Posterior cingulate gyrus (tissue), 11 donors: Measurements from ENCODE around the gene UBA3.
A peak's percentile ranks its signal among the peaks of the same experiment; 100 is the strongest.

Experiments used
- DNase-seq, 10 donors: peaks; one replicate each; pipeline versions ENCODE4 v3.0.0 to v3.0.0-alpha.2; 2020 to 2021; ENCODE audit warnings: mixed read lengths in 3 of 10
- intact Hi-C: fragments of 100-400 bp; cut with DNase I; formaldehyde crosslinking; loops from one replicate; pipeline ENCODE4 v1.15.1; 2023

Gene UBA3

DNA sequence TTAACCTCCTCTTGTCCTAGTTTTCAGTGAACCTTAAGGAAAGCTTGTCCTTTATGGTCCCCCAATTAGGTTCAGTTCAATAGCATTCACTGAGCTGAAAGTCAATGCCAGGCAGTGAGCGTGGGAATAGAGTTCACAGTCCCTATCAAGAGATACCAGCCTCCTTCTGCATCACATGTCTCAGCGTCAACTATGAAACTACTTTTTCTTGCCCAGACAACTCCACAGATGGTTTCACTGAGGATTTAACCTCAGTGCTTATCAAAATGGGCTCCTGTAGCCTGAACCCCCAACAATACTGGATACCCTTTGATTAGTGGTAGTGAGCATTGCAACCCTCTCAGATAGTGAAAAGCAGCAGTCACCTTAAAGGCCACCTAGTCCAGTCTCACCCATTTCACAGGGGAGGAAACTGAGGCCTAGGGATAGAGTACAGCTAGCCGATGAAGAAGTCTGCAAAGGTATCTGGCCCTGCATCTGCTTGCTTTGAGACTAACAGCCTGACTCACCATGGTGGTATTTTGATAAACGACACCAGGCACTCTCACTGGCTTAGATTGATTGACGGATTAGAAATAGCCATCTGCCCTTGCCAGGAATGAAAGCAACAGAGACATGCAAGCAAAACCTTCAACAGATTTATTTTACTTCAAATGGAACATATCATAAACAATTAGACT lies 1.6 kb upstream of the UBA3 start:
- DNase-seq, result no peak
- intact Hi-C loops, result loop anchor here (2.0 to 5.0 kb wide), 2 partner anchors 29 to 69 kb away; partner anchors contain the start of genes EOGT and TMF1

DNA sequence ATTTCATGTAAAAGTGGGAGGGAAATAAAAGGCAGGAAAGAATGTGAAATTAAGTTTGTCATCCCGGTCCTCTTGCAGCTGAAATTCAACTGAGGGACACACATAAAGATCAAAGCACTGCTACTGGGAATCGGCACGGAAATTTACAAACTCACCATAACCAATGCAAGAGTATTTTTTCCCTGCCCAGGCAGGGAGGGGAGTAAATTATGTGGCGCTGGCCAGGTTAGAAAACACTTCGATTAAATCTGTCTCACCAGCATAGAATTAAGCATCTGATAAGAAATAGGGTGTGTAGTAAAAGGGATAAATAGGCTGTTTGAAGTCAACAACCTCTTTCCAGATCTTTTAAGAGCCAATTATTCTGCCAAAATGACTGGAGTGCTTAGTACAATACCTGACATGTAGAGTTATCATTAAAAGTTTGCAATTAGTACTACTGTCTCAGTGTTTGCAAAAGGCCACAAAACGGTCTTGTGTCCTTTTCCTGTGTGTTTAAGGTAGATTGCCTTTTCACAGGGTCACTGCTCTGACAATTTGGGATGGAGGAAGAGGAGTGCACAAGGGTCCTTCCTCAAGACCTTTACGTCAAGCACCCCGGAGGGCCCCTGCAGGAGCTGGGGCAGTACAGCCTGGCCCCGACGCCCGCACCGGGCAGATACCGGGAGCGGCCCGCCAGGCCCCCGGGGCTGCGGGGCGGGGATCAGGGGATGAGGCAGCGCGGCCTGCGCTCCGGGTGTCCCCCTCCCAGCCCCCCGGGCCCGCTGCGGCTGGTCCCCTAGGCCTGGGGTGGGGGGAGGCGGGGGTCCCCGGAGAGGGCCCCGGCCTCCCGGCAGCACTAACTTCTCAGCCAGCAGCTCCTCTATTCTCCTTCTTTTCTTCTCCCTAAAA lies 651 bp downstream of the UBA3 start:
- peak in 3 of 10 donors; percentile 39 to 79 (median 71) for DNase-seq
- intact Hi-C loops, result loop anchor here (2.0 to 5.0 kb wide), 2 partner anchors 27 to 67 kb away; partner anchors contain the start of genes EOGT and TMF1

DNA sequence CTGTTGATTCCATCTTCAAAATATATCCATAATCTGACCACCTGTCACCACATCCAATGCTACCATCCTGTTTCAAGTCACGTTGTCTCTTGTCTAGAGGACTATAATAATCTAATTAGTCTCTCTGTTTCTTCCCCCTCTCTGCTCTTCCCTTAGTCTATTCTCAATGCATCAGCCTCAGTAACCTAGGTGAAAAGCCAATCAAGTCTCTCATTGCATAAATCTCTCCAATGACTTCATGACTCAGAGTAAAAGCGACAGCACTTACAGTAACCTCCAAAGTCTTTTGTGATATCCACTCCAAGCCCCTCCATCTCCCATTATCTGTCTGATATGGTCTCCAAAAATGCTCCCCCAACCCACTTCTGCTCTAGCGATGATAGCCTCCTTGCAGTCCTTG lies 7.2 kb downstream of the UBA3 start:
- intact Hi-C loops, result no loop called here

DNA sequence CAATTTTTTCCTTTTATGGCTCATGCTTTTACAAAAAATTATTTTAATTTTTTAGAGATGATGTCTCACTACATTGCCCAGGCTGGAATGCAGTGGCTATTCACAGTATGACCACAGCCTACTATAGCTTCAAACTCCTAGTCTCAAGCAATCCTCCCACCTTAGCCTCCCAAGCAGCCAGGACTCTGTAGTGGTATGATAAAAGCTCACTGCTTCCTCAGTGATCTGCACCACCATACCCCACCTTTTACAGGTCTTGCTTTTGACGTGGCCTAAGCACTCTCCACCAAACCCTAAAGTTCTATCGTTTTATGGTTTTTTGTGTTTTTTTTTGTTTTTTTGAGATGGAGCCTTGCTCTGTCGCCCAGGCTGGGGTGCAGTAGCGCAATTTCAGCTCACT lies 14.0 kb downstream of the UBA3 start:
- intact Hi-C loops, result no loop called here
- no peak for DNase-seq

More for the DNA sequence above, 7.2 kb downstream of the UBA3 start:
- no peak for DNase-seq

DNA sequence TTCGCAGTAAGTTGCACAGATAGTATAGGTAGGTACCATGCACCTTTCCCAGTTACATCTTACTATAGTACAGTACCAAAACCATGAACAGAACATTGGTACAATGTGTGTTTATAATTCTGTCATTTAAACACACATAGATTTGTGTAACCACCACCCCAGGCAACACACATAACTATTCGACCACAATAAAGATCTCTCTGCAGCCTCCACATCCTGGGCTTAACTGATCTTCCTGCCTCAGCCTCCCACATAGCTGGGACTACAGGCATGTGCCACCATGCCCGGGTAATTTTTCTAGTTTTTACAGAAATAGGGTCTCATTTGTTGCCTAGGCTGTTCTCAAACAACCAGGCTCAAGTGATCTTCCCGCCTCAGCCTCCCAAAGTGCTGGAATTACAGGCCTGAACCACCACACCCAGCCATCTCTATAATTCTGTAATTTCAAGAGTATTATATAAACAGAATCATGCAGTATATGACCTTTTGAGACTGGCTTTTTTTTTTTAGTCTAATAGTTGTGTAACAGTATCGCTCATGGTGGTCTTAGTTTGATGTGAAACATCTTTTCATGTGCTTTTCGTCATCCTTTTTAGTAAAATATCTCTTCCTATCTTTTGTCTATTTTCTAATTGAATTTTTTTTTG lies 14.7 kb downstream of the UBA3 start:
- DNase-seq, result no peak
- intact Hi-C loops, result no loop called here

DNA sequence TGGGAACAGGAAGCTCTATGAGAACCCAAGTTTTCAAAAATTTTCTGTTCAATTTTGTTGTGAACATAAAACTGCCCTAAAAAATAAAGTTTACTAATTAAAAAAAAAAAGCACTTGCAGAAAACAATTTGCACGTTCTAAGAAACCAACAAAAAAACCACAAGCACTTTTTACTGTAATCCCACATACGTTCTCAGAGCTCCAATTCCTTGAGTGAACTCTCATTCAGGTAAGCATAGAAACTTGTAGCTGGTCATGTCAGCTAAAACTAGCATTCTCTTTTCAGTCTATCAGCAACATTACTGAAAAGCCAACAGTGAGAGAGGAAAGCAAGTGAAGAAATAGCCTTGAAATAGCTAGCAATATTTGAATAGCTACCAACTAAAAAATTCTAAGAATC lies 16.5 kb downstream of the UBA3 start:
- DNase-seq, result no peak
- intact Hi-C loops, result no loop called here

DNA sequence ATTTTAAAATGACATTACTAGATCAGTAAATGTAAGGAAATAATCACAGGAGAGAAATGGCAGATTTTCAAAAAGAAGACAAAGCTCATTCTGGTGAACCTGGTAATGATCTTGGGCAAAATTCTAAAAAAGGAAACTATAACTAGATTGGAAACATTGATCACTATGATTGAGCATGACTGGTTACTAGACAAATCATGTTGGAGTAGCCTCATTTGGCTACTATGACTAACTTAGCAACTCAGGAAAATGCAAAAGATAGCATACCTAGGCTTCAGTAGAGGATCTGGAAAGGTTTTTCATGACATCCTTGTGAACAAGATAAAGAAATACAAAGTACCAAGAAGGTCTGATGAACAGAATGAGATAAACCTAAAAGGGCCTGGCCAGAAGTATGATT lies 20.5 kb downstream of the UBA3 start:
- intact Hi-C loops, result no loop called here
- DNase-seq, result no peak

DNA sequence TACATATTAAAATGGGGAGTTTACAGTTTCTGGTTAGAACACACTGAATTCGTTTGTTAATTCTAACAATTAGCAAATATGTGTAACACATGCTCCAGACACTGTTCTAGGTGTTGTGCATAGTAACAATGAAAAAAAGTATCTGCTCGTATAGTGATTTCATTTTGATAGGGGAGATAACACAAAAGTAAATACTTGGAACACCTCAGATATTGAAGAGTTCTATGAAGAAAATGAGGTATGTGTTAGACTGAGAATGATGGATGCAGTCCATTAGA lies 21.3 kb downstream of the UBA3 start:
- intact Hi-C loops, result no loop called here
- DNase-seq, result no peak

DNA sequence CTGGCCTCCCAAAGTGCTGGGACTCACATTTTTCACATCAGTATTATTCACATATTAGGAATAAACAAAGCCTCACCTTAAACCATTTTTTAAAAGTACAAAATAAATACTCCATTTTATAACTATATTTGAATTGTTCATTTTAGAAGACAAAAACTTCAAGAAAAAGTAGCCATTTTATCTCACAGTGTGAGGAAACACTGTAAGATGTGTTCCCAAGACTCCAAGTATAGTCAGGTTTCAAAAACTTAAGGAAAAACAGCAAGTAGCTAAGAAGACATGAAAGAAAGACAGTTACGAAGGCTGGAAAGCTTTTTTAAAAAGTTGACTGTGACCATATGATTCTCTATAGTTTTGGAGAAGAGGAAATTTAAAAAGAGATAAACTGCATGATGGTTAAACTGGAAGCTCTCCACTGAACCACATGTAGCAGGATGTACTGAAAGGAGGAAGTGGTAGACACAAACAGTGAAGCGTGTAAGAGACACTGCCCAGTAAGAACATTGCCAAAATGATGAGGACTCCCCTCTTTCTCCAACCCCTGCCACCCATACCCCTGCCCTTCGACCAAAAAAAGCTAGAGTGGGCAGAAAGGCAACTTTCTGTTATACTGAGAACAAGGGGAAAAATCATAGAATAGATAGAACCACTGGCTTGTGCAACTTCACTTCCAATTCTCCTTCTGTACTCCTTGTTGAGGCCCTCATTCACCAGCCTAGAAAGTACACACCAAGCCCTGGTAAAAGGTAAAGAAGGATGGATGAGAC lies 21.8 kb downstream of the UBA3 start:
- intact Hi-C loops, result no loop called here
- no peak for DNase-seq

DNA sequence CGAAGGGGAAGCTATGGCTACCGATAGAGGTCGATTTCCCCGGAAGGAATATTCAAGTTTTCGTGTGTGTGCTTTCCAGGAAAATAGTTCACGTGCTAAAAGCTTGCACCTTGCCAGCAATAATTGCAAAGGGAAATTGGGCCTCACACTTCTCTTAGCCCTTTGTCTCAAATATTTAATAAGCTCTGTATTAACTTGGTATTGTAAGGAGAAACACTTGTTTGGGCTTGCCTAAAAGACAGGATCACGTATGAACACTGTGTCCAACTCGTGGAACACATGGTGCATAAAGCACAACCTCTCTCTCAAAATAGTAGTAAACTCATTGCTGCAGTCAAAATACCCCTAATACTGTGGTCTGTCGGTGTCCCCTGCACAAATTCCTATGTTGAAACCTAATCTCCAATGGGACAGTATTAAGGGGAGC lies 27.7 kb downstream of the UBA3 start:
- no peak for DNase-seq
- intact Hi-C loops, result loop anchor here (2.0 kb wide), 1 partner anchor 28 kb away; the partner anchor contains the start of gene UBA3

DNA sequence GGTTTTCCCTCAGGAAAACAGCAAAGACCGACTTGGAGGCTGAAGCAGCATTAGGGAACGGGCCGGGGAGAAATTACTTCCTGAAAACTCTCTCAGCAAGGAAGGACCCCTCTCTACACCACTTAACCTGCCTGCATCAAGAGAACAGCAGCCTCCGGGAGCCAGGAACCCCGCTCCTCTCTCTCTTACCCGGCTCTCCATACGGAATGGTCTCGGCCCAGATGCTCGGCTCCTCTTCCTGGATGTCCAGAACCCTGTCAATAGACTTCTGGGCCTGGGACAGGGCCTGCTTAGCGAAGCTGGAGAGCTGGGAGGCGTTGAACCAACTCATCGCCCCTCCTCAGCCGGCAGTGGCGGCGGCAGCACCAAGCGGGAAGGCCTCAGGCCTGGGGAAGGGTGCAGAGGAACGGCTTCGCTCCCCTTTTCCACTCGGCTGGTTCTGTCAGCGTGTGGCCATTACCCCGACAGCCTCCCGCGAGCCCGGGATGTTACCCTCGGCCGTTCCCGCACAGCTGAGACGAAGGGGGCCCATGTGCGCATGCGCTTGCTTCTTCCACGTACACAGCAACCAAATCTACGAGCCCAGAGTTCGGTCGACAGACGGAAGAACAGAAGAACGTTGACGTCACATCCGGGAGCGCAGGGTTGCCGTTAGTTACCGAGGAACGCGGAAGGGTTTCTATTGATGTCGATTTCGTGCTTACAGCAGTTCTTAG lies 28.3 kb downstream of the UBA3 start, which contains the start of gene TMF1:
TMF1 (minus strand) TSS at position 578 of the 716 bp plus-strand sequence; CDS start at position 331, 247 bp downstream.
- intact Hi-C loops, result loop anchor here (2.0 kb wide), 1 partner anchor 29 kb away; the partner anchor contains the start of gene UBA3
- peak; percentile 94 to 99 (median 96) for DNase-seq

DNA sequence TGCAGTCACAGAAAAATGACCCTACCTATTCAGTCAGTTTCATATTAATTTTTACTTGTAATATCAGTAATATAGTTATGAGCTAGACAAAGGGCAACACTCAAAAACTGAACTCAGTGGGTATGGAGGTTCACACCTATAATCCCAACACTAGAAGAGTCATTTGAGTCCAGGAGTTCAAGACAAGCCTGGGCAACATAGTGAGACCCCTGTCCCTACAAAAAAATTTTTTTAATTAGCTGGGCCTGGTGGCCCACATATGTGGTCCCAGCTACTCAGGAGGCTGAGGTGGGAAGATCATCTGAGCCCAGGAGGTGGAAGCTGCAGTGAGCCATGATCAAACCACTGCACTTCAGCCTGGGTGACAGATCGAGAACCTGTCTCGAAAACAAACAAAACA lies 31.2 kb downstream of the UBA3 start:
- DNase-seq, result no peak
- intact Hi-C loops, result no loop called here

DNA sequence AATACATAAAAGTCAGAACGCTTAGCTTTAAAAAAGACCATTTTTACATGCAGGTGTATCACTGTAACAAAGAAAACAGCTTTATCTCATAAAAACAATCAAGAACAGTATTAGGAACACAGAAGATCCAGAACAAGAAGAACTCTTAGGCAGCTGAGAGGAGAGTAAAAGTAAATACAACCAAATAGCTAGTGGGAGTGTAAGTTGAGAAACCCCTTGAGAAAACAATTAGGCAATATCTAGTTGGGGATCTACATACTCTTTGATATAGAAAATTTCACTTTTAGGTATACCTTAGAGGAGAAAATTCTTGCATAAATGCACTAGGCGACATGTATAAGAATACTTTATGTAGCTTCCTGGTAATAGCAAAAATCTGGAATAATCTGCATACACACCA lies 35.6 kb downstream of the UBA3 start:
- DNase-seq, result no peak
- intact Hi-C loops, result no loop called here

DNA sequence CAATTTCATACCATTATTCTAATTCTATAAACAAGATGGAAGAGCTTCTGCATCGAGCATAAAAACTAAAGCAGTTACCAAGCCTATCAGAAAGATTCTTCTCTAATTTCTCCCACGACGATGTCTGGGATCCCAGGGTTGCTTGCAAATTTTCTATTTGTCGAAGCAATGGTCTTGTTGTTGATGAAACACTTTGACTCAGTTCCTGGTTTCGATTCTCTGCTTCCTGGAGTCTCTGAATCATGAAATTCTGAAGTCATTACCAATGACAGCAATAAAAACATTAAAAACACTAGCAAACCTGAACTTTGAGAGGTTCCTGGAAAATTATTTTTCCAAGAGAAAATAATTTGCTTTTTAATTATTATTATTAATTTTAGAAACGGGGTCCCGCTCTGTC lies 46.7 kb downstream of the UBA3 start:
- DNase-seq, result no peak

DNA sequence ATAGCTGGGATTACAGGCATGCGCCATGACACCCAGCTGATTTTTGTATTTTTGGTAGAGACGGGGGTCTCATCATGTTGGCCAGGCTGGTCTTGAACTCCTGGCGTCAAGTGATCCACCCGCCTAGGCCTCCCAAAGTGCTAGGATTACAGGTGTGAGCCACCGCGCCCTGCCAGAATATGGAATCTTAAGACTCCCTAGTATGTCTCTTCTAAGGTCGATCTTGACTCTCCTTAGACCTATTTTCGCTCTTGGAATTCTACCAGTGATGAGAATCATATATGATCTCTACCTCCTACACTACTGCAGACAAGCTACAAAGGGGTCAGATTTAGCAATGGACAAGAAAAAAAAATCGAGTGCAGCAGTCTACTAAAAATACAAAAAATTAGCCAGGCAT lies 47.4 kb downstream of the UBA3 start:
- intact Hi-C loops, result no loop called here
- no peak for DNase-seq

More for the DNA sequence above, 46.7 kb downstream of the UBA3 start:
- intact Hi-C loops, result no loop called here

DNA sequence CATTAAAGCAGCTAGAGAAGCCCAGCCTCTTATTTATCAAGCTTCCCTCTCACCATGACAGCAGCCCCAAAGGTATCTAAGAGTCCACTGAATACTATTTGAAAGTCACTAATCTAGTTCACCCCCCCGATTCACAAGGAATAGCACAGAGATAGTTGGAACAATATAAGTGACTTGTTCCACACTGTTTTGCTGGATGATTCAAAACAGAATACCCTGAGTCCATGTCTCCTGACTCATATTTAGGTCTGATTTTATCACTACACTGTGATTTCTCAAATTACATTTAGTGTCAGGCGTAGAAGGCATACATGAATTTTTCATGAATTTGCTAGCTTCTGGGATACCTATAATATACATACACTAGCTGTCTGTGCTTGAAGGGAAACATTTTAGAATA lies 48.0 kb downstream of the UBA3 start:
- intact Hi-C loops, result no loop called here
- no peak for DNase-seq

DNA sequence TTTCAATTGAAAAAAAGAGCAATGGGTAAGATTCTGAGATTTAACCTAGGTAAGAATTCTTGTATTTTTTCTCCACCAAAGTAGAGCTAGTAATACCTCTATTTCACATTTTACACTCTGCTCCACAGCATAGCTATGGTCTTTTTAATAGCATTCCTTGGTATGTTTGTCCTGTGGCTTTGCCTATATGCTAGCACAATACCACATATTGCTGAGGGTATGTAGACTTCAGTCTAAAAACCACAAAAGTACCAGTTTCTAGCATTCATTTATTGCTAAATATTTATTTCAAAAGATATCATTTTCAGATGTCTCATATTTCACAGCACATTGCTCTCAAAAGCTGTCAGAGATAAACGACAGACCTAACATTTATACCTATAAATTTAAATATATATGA lies 48.5 kb downstream of the UBA3 start:
- DNase-seq, result no peak
- intact Hi-C loops, result no loop called here

DNA sequence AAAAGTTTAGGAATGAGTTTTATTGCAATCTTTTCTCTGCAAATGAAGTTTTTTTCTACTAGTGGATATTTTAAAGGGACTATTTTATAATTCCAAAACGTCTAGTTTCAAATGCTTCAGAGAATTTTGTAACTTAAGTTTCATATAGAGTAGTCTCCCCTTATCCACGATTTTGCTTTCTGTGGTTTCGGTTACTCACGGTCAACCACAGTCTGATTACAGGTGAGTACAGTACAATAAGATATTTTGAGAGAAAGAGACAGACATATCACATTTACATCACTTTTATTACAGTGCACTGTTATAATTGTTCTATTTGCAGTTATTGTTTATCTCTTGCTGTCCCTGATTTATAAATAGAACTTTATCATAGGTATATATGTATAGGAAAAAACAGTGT lies 59.3 kb downstream of the UBA3 start:
- intact Hi-C loops, result no loop called here
- no peak for DNase-seq

DNA sequence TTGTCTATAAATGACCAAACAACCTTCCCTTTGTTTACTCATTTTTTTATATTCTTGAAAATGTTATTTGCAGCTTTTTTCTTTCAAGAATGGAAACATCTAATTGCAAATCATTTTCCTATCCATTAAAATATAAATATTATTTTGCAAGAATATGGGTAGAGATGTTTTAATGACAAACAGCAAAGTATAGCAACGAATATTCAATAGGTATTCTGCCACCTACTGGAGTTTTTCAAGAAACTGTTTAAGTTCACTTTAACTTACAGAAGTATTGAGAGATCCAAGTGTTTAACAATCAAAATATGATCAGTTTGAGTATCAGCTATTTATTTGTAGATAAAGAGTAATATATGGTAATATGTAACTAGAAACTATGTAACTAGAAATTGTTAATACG lies 59.7 kb downstream of the UBA3 start:
- DNase-seq, result no peak
- intact Hi-C loops, result no loop called here

DNA sequence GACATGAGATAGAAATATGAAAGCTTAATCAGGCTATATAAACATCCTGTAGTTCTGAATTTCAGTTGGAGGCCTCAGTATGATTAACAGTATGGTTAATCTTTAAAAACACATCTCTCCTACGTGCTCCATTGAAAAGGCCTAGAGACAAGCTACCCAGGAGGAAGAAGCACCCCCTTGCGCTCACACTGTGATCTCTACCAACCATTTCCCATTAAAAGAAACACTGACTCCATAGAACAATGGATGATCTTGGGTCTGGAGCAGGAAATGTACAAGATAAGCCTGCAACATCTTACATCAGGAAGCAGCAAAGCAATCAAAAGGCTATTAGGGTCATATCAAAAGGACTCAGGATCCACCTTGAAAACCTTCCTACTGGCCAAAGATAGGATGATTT lies 63.3 kb downstream of the UBA3 start:
- intact Hi-C loops, result no loop called here

More for the DNA sequence above, 63.3 kb downstream of the UBA3 start:
- no peak for DNase-seq
